GM20000 (cell line): ENCODE measurements around the gene ARIH1.
A peak's percentile ranks its signal among the peaks of the same experiment; 100 is the strongest.
"Not testable (repeated sequence)": the region's sequence is repeated elsewhere in the genome, so short reads cannot be mapped to it uniquely, and the experiment has no call there.

ENCODE experiments used
- DNase-seq: peaks from one replicate; pipeline ENCODE4 v3.0.0; 2012; ENCODE audit warnings: low spot score
- TF ChIP-seq, protein P1 (sequence below): IDR thresholded peaks from 2 replicates; pipeline ENCODE4 v1.5.1; 2012; ENCODE audit warnings: mild to moderate bottlenecking, control low read depth; ENCODE audit errors: extremely low read depth, missing control alignments

ARIH1 gene, protein sequence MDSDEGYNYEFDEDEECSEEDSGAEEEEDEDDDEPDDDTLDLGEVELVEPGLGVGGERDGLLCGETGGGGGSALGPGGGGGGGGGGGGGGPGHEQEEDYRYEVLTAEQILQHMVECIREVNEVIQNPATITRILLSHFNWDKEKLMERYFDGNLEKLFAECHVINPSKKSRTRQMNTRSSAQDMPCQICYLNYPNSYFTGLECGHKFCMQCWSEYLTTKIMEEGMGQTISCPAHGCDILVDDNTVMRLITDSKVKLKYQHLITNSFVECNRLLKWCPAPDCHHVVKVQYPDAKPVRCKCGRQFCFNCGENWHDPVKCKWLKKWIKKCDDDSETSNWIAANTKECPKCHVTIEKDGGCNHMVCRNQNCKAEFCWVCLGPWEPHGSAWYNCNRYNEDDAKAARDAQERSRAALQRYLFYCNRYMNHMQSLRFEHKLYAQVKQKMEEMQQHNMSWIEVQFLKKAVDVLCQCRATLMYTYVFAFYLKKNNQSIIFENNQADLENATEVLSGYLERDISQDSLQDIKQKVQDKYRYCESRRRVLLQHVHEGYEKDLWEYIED

DNA sequence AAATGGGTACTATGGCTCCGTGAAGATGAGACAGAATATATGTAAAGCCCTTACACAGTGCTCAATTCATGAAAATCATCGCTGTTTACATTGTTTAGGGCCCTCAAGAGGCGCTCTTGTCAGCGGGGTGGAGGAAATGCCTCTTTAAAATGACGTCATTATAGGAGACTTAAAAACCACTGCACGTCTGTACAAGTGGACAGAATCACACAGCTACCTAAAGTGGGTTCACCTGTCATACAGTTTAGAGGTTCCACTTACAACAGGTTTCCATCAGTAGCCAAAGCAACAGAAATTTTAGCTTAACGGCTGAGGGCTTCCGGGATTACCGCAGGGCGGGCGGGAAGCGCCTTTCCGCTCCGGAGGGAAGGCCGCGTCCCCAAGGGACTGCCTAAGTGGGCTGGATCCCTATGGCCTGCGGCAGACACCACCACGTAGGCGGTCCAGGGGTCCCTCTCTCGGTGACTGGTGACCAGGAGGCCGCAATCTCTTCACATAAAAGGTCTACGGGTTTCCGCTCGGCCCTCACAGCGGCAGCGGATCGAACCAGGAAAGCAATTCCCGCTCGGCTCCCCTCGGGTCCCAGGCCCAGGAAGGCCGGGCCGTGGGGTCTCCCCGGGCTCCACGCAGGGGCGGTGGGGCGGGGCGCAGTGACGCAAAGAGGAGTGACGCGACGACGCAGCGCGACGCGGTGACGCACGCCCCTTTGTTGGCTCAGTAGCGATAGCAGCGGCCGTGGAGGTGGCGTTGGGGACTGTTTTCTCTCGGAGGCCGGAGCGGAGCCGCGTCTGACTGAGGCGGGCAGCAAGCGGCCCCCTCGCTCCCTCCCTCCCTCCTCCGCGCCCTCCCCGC is at the start of gene ARIH1:
Gene ARIH1, plus strand, starts transcription at position 717 of the 852 bp plus-strand sequence. CDS start 310 bp downstream, outside the sequence.
- peak; percentile 94 for DNase-seq
- TF ChIP-seq, protein P1, sequence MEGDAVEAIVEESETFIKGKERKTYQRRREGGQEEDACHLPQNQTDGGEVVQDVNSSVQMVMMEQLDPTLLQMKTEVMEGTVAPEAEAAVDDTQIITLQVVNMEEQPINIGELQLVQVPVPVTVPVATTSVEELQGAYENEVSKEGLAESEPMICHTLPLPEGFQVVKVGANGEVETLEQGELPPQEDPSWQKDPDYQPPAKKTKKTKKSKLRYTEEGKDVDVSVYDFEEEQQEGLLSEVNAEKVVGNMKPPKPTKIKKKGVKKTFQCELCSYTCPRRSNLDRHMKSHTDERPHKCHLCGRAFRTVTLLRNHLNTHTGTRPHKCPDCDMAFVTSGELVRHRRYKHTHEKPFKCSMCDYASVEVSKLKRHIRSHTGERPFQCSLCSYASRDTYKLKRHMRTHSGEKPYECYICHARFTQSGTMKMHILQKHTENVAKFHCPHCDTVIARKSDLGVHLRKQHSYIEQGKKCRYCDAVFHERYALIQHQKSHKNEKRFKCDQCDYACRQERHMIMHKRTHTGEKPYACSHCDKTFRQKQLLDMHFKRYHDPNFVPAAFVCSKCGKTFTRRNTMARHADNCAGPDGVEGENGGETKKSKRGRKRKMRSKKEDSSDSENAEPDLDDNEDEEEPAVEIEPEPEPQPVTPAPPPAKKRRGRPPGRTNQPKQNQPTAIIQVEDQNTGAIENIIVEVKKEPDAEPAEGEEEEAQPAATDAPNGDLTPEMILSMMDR = no peak

DNA sequence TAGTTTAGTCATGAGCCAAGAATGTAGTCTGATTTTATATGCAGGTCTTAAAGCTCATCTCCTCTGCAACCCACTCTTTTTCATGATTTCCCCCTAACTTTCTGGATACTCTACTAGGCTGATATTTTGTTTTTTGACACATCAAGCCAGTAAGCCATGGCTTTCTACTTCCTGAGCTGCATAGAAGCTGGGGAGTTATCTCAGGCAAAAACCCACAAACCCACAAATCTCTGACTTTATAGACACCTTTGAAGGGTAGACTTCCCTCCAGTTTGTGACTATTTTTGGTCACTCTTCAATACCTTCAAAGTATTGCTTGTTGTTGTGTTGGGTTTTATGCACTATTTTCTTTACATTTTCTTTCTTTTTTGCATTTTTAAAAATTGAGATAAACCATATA is 47.4 kb upstream of the ARIH1 start:
- TF ChIP-seq, protein P1 = no peak
- DNase-seq = no peak

DNA sequence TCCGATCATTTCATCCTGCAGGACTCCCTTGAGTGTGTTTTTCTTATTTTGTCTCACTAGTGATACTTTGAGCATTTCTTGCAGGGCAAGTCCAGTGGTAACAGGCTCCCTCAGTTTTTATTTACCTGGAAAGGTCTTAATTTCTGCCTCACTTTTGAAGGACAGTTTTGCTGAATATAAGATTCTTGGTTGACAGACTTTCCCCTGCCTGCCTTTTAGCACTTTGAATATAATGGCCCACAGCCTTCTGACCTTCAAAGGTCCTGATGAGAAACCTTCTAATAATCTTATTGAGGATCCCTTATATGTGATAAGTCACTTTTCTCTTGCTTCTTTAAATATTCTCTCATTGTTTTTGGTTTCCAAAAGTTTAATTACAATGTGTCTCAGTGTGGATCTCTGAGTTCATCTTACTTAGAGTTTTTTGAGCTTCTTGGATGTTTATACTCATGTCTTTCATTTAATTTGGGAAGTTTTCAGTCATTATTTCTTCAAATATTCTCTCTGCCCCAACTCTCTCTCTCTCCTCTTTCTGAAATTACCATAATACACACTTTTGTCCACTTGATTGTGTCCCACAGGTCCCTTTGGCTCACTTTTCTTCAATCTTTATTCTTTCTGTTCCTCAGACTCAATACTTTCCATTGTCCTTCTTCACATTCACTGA is 36.3 kb upstream of the ARIH1 start:
- DNase-seq = no peak
- TF ChIP-seq, protein P1 = no peak

GRCh38 chr15:72442848-72443247 is 31.3 kb upstream of the ARIH1 start:
- not testable (repeated sequence) for DNase-seq

- no peak for DNase-seq
- TF ChIP-seq, protein P1 = no peak
Measured at GRCh38 chr15:72445426-72445825, 28.7 kb upstream of the ARIH1 start.

DNA sequence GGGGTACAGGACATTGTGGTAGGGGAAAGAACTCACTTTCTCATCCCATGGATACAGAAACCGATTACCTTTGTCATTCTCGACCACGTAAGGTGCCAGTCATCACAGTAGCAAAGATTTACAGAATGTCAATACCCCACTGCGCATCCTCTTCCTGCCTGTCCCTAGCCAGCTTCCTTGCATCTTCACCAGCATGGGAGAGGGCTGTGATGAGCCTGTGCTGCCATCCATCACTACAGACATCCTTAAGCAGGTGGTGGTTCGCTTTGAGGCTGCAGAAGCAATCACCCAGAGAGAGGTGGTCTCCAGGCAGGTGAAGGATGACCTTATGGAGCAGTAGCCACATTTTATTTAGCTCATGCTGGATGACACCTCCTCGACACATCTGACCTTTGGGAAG is 23.3 kb upstream of the ARIH1 start:
- no peak for DNase-seq
- TF ChIP-seq, protein P1 = no peak

GRCh38 chr15:72451224-72451623 is 22.9 kb upstream of the ARIH1 start:
- TF ChIP-seq, protein P1 = no peak
- DNase-seq = no peak
